BJ (cell line): ENCODE results near the gene LINGO3. TPM values are rescaled to one million over a fixed set of nuclear protein-coding genes. Genes with fewer than 3 reads are reported as not detected.

ENCODE experiments used
- CTCF ChIA-PET: fragments of 350-600 bp; formaldehyde crosslinking; extraction: SDS; loops from one replicate; lab custom pipeline; 2021; ENCODE audit warnings: antibody characterized with exemption, inconsistent platforms; lab: Yijun Ruan, JAX
- POLR2A ChIA-PET: fragments of 300-600 bp; sonication (Branson Sonifier 250); formaldehyde crosslinking; extraction: SDS; loops from one replicate; lab custom pipeline; 2021; ENCODE audit warnings: antibody characterized with exemption; lab: Charles Lee
- DNase-seq: peaks from one replicate; pipeline ENCODE4 v3.0.0-alpha.2; 2011; ENCODE audit warnings: low read depth
- H3K27me3 ChIP-seq: 2 replicates; pipeline ENCODE4 v1.6.0; 2011; ENCODE audit warnings: low read length; ENCODE audit not compliant: control insufficient read depth, insufficient read depth
- H3K36me3 ChIP-seq: 2 replicates; pipeline ENCODE4 v1.5.1; 2011; ENCODE audit warnings: low read length; ENCODE audit not compliant: control insufficient read depth, insufficient read depth
- H3K4me3 ChIP-seq: 2 replicates; pipeline ENCODE4 v1.5.1; 2011; ENCODE audit warnings: low read depth, mild to moderate bottlenecking, control low read depth, low read length
- CTCF ChIP-seq: IDR thresholded peaks from 2 replicates; pipeline ENCODE4 v1.5.1; 2011; ENCODE audit warnings: low read depth, mild to moderate bottlenecking, control low read depth, inconsistent platforms, low read length, moderate library complexity; ENCODE audit not compliant: insufficient read depth
- polyA plus RNA-seq: library from polyadenylated mRNA; depleted of rRNA; stranded (reverse); fragments of >200 nt; gene quantifications from 2 replicates; pipeline ENCODE4 v1.2.3, GENCODE V29; 2011

The LINGO3 gene
- polyA plus RNA-seq, 1 experiment = not detected

- POLR2A ChIA-PET = no interaction called here
Measured at GRCh38 chr19:2341982-2342381, 34.0 kb upstream of the LINGO3 start.

DNA sequence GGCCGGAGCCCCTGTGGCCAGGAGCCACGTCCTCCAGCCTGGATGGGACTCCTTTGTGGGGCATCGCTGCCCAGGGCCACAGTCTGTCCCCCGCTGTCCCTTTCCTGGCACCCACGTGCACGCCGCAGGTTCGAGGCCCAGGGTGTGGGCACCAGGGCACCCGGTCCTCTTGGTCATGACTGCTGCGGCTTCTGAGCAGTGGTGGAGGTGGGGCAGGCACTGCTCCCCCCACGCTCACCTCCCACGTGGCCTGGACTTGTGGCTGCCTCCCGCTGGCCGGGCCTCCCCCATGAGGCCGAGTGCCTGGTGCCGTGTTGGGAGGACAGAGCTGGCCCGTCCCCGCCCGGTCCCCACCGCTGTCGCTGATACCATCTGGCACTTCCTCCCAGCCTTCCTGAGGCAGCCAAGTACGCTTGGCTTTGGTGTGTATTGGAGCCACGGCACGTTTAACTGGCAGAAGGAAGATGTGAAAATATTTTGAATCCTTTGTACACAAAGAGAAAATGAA, 33.3 kb upstream of the LINGO3 start:
- no peak overlapping the region for H3K4me3 ChIP-seq
- no peak for DNase-seq
- CTCF ChIA-PET = no interaction called here

More at GRCh38 chr19:2341982-2342381, 34.0 kb upstream of the LINGO3 start:
- Histone ChIP-seq H3K4me3 (no peak overlapping the region), H3K27me3 (no peaks in the 10 kb centered on the region), H3K36me3 (peaks cover 11% of the 10 kb centered on the region)
- DNase-seq = no peak
- CTCF ChIA-PET = no interaction called here
- TF ChIP-seq CTCF = no peak

DNA sequence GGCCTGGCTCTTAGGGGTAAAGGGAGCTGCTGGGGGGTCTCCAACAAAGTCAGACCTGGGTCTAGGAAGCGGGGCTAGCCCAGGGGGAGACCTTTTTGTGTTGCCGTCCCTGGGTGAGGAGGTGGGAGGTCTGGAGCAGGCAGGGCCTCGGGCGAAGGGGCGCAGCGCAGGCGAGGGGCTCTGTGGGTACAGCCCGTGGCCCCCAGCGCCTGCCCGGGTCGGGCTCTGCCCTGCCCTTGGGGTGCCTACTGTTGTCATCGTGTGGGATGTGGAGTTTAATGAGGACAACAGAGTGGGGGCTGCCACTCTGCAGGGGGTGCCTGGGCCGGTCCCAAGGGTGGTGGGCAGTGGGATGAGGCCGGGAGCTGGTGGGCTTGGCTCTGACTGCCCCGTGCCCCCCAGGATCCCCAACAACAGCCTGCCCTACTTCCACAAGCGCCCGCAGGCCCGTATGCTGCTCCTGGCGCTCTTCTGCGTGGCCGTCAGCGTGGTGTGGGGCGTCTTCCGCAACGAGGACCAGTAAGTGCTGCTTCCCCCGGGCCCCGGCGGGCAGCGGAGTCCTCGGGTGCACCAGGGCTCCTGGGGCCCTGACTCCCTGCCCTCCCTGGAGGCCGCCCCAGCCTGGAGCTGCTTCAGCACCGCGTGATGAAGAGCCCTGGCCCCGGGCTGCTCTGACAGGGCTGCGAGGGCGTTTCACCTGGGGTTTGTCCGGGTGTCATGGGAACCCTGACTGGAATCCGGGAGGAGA, 32.7 kb upstream of the LINGO3 start:
- DNase-seq = no peak
- ChIA-PET POLR2A (no interaction called here), CTCF (no interaction called here)
- no peak for TF ChIP-seq CTCF
- Histone ChIP-seq H3K27me3 (no peaks in the 10 kb centered on the region), H3K36me3 (peaks cover 11% of the 10 kb centered on the region), H3K4me3 (no peak overlapping the region)

More for the DNA sequence above, 33.3 kb upstream of the LINGO3 start:
- no peaks in the 10 kb centered on the region for H3K27me3 ChIP-seq
- H3K36me3 ChIP-seq = peaks cover 11% of the 10 kb centered on the region
- POLR2A ChIA-PET = no interaction called here
- TF ChIP-seq CTCF = no peak

DNA sequence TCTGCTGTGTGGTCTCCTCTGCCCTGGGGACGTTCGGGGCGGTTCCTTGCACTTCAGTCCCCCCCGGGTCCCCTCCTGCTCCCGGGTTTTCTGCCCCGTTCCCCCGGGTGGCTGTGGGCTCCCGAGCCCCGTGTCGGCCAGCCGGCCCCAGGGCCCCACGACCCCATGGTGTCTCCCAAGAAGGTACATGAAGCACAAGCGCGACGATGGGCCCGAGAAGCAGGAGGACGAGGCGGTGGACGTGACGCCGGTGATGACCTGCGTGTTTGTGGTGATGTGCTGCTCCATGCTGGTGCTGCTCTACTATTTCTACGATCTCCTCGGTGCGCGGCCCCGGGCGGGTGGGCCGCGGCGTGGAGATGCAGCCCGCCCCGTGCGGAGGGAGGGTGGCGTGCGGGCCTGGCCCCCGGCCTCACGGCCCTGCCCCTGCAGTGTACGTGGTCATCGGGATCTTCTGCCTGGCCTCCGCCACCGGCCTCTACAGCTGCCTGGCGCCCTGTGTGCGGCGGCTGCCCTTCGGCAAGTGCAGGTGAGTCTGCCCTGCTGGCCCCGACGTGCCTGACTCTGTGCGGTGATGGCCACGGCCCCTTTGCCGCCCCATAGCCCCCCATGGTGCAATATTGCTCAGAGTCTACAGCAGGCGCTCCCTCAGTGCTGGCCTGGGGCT, 31.8 kb upstream of the LINGO3 start:
- H3K4me3 ChIP-seq = no peak overlapping the region
- ChIA-PET POLR2A (no interaction called here), CTCF (no interaction called here)
- H3K27me3 ChIP-seq = no peaks in the 10 kb centered on the region
- DNase-seq = no peak
- peaks cover 8% of the 10 kb centered on the region for H3K36me3 ChIP-seq
- no peak for TF ChIP-seq CTCF
